ENCODE data around the gene DUSP8.
"Not testable (repeated sequence)": the region's sequence is repeated elsewhere in the genome, so short reads cannot be mapped to it uniquely, and the experiment has no call there.

Gene DUSP8

GRCh38 chr11:1589191-1589963, 17.3 kb upstream of the DUSP8 start:
- peak; percentile 61 for DNase-seq

GRCh38 chr11:1586699-1587098, 14.6 kb upstream of the DUSP8 start:
- no peak for DNase-seq

GRCh38 chr11:1584661-1585370, 12.7 kb upstream of the DUSP8 start, which contains the start of gene KRTAP5-1:
TSS of gene KRTAP5-1 (minus strand) at chr11:1585283. CDS start at chr11:1585249, 34 bp downstream.
- not testable (repeated sequence) for DNase-seq

DNA sequence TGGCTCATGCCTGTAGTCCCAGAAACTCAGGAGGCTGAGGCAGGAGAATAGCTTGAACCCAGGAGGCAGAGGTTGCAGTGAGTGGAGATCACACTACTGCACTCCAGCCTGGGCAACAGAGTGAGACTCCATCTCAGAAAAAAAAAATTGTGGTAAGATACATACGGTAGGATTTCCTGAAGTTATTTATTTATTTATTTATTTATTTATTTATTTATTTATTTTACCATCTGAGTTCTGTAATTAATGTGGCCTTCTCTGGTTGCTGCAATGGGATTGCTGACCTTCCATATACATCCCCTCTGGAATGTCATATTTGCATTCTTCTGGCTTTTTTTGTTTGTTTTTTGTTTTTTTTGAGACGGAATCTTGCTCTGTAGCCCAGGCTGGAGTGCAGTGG, 10.8 kb upstream of the DUSP8 start:
- DNase-seq = not testable (repeated sequence)

DNA sequence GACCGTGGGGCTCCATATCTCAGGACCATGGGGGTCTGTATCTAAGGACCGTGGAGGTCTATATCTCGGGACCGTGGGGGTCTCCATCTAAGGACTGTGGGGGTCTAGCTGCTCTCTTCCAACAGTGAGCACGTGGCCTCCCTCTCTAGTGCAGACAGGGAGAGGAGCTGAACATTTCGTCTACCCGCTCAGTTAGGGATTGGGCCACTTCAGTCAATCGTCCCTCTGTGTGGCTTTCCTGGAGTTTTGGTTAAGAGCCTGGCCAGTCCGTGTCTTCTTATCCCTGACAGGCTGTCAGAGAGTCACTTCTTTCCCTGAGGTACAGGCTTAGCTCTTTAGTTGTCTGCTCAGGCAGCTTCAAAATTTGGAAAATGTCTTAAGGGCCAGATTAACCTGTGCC, 9.9 kb upstream of the DUSP8 start:
- no peak for DNase-seq

DNA sequence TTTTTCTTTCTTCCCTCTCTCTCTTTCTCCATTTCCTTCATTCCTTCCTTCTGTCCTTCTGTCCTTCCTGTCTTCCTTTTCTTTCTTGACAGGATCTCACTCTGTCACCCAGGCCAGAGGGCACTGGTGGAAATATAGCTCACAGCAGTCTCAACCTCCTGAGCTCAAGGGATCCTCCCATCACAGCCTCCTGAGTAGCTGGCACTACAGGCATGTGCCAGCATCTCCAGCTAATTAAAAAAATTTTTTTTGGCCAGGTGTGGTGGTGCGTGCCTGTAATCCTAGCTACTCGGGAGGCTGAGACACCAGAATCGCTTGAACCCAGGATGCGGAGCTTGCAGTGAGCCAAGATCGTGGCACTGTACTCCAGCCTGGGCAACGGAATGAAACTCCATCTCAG, 4.8 kb upstream of the DUSP8 start:
- DNase-seq = no peak

GRCh38 chr11:1575756-1576155, 3.7 kb upstream of the DUSP8 start:
- DNase-seq = not testable (repeated sequence)

DNA sequence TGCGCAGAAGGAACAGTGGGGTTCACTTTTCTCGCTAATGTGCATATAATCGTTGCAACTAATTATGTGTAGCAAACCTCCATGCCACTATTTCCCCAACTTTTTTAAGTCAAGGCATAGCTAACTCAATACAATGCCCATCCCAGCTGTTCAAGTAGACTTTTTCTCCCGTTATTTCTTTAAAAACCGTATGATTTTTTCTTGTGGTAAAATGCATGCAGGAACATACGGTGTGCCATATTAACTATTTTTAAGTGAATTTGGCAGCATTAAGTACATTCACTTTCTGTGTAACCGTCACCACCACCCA, 2.8 kb upstream of the DUSP8 start:
- DNase-seq = no peak

DNA sequence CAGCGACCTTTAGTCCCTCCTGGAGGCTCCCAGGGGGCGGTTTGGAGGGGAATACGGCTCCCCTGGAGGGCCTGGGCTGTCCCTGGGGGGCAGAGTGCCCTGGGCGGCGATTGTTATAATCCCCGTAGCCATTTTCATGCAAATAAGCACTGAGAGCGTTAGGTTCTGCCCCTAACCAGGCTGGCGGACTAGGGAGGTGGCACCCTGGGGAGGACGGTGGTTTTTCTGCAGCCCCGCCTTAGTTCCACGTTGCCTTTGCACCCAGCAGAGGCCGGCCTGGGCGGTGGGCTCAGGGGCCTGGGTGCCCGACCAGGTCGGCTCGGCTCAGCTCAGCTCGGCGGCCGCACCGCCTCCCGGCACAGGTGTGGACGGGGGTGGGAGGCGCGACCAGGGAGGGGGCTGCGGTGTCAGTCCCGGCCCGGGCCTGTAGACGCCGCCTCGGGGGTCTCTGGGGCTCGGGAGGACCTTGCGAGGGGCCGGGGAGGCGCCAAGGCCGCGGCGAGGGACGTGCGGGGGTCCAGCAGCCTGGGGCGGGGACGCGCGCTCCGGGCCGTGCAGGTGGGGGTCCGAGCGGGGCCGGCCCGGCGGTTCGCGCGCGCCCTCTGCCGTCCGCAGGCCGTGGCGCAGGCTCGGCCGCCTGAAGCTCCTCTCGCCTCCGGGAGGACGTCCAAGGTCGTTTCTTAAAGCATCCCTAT, 2.3 kb upstream of the DUSP8 start:
- DNase-seq = peak; percentile 66

- DNase-seq = no peak
Measured at GRCh38 chr11:1573903-1574237, 1.8 kb upstream of the DUSP8 start.

DNA sequence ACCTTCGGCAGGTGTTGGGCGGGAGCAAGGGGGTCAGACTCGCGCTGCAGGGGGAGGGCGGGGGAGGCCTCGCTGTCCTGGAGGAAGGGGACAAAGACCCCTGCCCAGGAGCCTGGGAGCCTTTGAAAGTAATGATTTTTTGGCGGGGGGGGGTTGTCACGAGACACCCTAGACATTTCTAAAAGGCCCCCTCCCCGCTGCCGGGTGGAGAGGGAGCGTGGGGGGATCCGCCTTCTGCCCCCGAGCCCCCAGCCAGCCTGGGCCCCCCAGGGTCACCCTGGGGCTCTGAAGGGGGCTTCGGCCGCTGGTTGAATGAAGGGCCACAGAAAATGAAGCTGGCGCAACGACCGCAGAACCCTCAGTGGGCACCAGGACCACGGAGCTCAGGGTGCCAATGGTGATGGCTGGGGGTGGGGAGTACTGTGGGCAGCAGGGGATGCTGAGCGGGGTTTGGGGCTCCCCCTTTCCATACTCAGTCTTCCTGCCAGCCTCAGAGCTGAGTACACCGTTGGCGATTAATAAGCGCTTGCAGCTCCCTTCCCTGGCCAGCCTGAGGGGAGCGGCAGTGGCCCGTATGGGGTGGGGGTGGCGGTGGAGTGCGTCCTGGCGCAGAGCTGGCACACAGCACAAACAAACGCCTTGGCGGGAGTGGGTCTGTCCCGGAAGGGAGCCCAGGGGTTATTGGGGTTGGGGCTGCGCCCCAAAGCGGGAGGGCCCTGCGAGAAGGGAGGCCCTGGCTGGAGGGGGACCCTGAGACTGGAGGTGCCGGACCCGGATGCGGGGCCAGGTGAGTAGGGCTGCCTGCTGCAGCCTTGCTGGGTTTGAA, 1.2 kb upstream of the DUSP8 start:
- peak; percentile 48 for DNase-seq

DNA sequence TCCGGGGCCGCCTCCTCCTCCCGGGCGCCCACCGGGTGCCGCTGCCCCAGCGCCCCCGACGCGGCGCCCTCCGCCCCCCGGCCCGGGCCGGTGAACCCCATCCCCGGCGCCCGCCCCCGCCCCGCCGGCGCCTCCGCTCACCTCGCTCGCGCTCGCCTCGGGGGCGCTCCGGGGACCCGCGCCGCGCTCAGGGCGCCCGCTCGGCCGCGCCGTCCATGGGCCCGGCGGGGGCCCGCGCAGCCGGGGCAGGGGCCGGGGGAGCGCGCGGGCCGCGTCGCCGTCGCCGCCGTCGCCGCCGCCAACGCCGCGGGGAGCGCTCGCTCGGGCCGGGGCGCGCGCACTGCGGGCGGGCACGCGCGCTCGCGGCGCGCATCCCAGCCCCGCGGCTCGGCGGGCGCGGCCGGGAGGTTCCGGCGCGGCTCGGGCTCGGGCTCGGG, 293 bp downstream of the DUSP8 start:
- DNase-seq = no peak

- no peak for DNase-seq
Measured at GRCh38 chr11:1570896-1571759, 943 bp downstream of the DUSP8 start.

DNA sequence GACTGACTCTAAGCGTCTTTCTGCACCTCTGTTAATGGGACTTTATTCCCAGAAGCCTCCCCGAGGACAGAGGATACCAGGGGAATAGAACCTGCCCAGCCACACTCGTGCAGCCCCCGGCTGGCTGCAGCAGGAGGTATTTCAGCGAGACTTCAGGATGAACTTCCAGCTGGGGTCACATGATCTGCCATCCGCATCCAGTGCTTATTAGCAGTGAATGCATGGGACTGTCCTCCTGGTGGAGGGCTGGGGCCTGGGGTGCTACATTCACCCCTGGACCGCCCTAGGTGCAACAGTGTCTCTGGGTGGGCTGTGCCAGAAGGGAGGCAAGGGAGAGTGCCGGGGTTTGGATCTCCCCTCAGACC, 1.6 kb downstream of the DUSP8 start:
- no peak for DNase-seq

DNA sequence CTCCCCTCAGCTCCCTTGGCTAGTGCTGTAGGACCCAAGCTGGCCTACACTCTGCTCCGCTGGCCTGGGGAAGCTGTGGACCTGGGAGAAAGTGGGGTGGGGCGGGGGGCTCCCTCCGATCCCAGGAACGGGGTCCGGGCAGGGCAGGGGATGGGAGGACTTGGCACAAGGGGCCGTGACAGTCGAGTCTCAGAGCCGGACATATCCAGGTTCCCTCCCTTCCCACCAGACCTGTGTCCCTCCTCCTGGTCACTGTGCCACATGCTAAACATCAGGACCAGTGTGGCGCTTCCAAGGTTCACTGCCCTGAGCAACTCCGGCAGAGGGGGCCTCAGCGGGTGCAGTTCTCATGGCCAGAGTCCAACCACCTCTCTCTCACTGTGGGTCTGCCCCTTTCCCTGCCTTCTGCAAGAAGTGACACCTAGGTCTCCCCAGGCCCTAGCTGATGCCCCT, 2.0 kb downstream of the DUSP8 start:
- DNase-seq = no peak

- no peak for DNase-seq
Measured at GRCh38 chr11:1569251-1569780, 2.8 kb downstream of the DUSP8 start.

GRCh38 chr11:1568441-1568911, 3.6 kb downstream of the DUSP8 start:
- no peak for DNase-seq

- DNase-seq = no peak
Measured at GRCh38 chr11:1567721-1568100, 4.4 kb downstream of the DUSP8 start.

GRCh38 chr11:1567052-1567720, 4.9 kb downstream of the DUSP8 start:
- no peak for DNase-seq

- no peak for DNase-seq
Measured at GRCh38 chr11:1566381-1567051, 5.6 kb downstream of the DUSP8 start.

DNA sequence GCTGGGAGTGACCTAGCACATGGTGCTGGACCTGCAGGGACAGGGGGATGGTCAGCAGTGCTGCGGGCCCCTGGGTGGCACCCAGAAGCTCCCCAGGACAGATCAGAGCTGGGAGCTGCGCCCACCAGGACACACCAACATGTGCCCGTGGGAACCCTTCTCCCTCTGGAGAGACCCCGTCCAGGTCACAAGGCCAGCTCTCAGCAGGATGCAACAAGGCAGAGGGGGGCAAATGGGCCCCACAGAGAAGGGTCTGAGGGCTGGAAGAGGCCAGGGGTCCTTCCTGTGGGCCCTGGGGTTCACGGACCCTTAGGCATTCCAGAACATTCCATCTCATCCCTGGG, 6.2 kb downstream of the DUSP8 start:
- DNase-seq = no peak

All from central memory CD4-positive, alpha-beta T cell (primary cell).